GM23338 (cell line): ENCODE results near the gene LILRB1.

ENCODE experiments used
- CREB1 ChIP-seq: fragments of 250-450 bp; sonication (Bioruptor Pico); IDR thresholded peaks from 2 replicates; pipeline ENCODE4 v1.5.0; 2020; ENCODE audit warnings: low read depth, mild to moderate bottlenecking, moderate library complexity
- EZH2 ChIP-seq: fragments of 200-600 bp; sonication (generic); IDR thresholded peaks from one replicate; pipeline ENCODE4 v1.8.0; 2017; ENCODE audit warnings: antibody characterized with exemption, mild to moderate bottlenecking, low read depth; ENCODE audit not compliant: unreplicated experiment
- EZH2phosphoT487 ChIP-seq: fragments of 200-600 bp; sonication (generic); IDR thresholded peaks from one replicate; pipeline ENCODE4 v1.8.1; 2018; ENCODE audit warnings: antibody characterized with exemption; ENCODE audit not compliant: unreplicated experiment
- JUNB ChIP-seq: IDR thresholded peaks from one replicate; pipeline ENCODE4 v1.6.1; 2016; ENCODE audit warnings: antibody characterized with exemption; ENCODE audit not compliant: unreplicated experiment
- NANOG ChIP-seq: IDR thresholded peaks from 2 replicates; pipeline ENCODE4 v1.6.1; 2016; ENCODE audit warnings: antibody characterized with exemption, borderline replicate concordance
- POLR2AphosphoS5 ChIP-seq: IDR thresholded peaks from 2 replicates; pipeline ENCODE4 v1.6.1; 2016; ENCODE audit warnings: antibody characterized with exemption, low read depth
- STAT1 ChIP-seq: IDR thresholded peaks from one replicate; pipeline ENCODE4 v1.6.1; 2016; ENCODE audit warnings: antibody characterized with exemption; ENCODE audit not compliant: unreplicated experiment
- ZNF114 ChIP-seq: fragments of 250-450 bp; sonication (Bioruptor Pico); IDR thresholded peaks from 2 replicates; pipeline ENCODE4 v1.5.0; 2020; ENCODE audit warnings: mild to moderate bottlenecking, moderate library complexity
- ZNF331 ChIP-seq: fragments of 250-450 bp; sonication (Bioruptor Pico); IDR thresholded peaks from 2 replicates; pipeline ENCODE4 v1.5.0; 2020; ENCODE audit warnings: low read depth, mild to moderate bottlenecking, moderate library complexity
- TF ChIP-seq, protein P1 (sequence below), 2 experiments: fragments of 200-600 bp in 1 of 2; sonication (generic) in 1 of 2; conservative IDR thresholded peaks; 2 replicates each; pipeline versions ENCODE4 v1.5.1 to v1.6.1; 2016 to 2017; ENCODE audit warnings: antibody characterized with exemption in 2 of 2, low read depth in 2 of 2, mild to moderate bottlenecking in 2 of 2, moderate library complexity in 1 of 2
- TF ChIP-seq, protein P2 (sequence below): IDR thresholded peaks from one replicate; pipeline ENCODE4 v1.6.1; 2018; ENCODE audit warnings: antibody characterized with exemption; ENCODE audit not compliant: unreplicated experiment
- TF ChIP-seq, protein P3 (sequence below): IDR thresholded peaks from 2 replicates; pipeline ENCODE4 v1.6.1; 2016; ENCODE audit warnings: antibody characterized with exemption
- TF ChIP-seq, protein P4 (sequence below): fragments of 250-450 bp; sonication (Bioruptor Pico); IDR thresholded peaks from 2 replicates; pipeline ENCODE4 v1.5.0; 2020; ENCODE audit warnings: mild to moderate bottlenecking, moderate library complexity

DNA sequence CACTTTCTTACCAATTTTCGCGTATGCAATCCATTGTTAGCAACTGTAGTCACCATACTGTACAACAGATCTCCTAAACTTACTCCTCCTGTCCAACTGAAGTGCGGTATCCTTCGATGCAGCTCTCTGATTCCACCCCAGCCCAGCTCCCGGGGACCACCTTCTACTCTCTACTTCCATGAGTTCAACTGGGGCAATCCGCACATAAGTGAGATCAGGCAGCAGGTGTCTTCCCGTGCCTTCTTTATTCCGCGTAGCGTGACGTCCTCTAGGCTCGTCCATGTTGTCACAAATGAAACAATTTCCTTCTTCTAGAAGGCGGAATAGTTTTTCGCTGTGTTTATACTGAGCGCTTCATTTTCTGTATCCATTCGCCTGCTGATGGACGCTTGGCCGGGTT is 8.4 kb downstream of the LILRB1 start:
- TF ChIP-seq, protein P1, sequence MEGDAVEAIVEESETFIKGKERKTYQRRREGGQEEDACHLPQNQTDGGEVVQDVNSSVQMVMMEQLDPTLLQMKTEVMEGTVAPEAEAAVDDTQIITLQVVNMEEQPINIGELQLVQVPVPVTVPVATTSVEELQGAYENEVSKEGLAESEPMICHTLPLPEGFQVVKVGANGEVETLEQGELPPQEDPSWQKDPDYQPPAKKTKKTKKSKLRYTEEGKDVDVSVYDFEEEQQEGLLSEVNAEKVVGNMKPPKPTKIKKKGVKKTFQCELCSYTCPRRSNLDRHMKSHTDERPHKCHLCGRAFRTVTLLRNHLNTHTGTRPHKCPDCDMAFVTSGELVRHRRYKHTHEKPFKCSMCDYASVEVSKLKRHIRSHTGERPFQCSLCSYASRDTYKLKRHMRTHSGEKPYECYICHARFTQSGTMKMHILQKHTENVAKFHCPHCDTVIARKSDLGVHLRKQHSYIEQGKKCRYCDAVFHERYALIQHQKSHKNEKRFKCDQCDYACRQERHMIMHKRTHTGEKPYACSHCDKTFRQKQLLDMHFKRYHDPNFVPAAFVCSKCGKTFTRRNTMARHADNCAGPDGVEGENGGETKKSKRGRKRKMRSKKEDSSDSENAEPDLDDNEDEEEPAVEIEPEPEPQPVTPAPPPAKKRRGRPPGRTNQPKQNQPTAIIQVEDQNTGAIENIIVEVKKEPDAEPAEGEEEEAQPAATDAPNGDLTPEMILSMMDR (conservative IDR thresholded peaks at IDR 0.05; ENCODE audit: low read depth in 2 of 2), result no peak
- no peak for TF ChIP-seq POLR2AphosphoS5
- no peak for TF ChIP-seq EZH2
- TF ChIP-seq, protein P2, sequence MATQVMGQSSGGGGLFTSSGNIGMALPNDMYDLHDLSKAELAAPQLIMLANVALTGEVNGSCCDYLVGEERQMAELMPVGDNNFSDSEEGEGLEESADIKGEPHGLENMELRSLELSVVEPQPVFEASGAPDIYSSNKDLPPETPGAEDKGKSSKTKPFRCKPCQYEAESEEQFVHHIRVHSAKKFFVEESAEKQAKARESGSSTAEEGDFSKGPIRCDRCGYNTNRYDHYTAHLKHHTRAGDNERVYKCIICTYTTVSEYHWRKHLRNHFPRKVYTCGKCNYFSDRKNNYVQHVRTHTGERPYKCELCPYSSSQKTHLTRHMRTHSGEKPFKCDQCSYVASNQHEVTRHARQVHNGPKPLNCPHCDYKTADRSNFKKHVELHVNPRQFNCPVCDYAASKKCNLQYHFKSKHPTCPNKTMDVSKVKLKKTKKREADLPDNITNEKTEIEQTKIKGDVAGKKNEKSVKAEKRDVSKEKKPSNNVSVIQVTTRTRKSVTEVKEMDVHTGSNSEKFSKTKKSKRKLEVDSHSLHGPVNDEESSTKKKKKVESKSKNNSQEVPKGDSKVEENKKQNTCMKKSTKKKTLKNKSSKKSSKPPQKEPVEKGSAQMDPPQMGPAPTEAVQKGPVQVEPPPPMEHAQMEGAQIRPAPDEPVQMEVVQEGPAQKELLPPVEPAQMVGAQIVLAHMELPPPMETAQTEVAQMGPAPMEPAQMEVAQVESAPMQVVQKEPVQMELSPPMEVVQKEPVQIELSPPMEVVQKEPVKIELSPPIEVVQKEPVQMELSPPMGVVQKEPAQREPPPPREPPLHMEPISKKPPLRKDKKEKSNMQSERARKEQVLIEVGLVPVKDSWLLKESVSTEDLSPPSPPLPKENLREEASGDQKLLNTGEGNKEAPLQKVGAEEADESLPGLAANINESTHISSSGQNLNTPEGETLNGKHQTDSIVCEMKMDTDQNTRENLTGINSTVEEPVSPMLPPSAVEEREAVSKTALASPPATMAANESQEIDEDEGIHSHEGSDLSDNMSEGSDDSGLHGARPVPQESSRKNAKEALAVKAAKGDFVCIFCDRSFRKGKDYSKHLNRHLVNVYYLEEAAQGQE, result no peak
- no peak for TF ChIP-seq EZH2phosphoT487
- TF ChIP-seq ZNF331, result no peak
- no peak for TF ChIP-seq NANOG
- TF ChIP-seq CREB1 (CRISPR knock-in tag), result no peak
- no peak for TF ChIP-seq JUNB
- TF ChIP-seq, protein P3, sequence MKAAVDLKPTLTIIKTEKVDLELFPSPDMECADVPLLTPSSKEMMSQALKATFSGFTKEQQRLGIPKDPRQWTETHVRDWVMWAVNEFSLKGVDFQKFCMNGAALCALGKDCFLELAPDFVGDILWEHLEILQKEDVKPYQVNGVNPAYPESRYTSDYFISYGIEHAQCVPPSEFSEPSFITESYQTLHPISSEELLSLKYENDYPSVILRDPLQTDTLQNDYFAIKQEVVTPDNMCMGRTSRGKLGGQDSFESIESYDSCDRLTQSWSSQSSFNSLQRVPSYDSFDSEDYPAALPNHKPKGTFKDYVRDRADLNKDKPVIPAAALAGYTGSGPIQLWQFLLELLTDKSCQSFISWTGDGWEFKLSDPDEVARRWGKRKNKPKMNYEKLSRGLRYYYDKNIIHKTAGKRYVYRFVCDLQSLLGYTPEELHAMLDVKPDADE, result no peak
- TF ChIP-seq, protein P4, sequence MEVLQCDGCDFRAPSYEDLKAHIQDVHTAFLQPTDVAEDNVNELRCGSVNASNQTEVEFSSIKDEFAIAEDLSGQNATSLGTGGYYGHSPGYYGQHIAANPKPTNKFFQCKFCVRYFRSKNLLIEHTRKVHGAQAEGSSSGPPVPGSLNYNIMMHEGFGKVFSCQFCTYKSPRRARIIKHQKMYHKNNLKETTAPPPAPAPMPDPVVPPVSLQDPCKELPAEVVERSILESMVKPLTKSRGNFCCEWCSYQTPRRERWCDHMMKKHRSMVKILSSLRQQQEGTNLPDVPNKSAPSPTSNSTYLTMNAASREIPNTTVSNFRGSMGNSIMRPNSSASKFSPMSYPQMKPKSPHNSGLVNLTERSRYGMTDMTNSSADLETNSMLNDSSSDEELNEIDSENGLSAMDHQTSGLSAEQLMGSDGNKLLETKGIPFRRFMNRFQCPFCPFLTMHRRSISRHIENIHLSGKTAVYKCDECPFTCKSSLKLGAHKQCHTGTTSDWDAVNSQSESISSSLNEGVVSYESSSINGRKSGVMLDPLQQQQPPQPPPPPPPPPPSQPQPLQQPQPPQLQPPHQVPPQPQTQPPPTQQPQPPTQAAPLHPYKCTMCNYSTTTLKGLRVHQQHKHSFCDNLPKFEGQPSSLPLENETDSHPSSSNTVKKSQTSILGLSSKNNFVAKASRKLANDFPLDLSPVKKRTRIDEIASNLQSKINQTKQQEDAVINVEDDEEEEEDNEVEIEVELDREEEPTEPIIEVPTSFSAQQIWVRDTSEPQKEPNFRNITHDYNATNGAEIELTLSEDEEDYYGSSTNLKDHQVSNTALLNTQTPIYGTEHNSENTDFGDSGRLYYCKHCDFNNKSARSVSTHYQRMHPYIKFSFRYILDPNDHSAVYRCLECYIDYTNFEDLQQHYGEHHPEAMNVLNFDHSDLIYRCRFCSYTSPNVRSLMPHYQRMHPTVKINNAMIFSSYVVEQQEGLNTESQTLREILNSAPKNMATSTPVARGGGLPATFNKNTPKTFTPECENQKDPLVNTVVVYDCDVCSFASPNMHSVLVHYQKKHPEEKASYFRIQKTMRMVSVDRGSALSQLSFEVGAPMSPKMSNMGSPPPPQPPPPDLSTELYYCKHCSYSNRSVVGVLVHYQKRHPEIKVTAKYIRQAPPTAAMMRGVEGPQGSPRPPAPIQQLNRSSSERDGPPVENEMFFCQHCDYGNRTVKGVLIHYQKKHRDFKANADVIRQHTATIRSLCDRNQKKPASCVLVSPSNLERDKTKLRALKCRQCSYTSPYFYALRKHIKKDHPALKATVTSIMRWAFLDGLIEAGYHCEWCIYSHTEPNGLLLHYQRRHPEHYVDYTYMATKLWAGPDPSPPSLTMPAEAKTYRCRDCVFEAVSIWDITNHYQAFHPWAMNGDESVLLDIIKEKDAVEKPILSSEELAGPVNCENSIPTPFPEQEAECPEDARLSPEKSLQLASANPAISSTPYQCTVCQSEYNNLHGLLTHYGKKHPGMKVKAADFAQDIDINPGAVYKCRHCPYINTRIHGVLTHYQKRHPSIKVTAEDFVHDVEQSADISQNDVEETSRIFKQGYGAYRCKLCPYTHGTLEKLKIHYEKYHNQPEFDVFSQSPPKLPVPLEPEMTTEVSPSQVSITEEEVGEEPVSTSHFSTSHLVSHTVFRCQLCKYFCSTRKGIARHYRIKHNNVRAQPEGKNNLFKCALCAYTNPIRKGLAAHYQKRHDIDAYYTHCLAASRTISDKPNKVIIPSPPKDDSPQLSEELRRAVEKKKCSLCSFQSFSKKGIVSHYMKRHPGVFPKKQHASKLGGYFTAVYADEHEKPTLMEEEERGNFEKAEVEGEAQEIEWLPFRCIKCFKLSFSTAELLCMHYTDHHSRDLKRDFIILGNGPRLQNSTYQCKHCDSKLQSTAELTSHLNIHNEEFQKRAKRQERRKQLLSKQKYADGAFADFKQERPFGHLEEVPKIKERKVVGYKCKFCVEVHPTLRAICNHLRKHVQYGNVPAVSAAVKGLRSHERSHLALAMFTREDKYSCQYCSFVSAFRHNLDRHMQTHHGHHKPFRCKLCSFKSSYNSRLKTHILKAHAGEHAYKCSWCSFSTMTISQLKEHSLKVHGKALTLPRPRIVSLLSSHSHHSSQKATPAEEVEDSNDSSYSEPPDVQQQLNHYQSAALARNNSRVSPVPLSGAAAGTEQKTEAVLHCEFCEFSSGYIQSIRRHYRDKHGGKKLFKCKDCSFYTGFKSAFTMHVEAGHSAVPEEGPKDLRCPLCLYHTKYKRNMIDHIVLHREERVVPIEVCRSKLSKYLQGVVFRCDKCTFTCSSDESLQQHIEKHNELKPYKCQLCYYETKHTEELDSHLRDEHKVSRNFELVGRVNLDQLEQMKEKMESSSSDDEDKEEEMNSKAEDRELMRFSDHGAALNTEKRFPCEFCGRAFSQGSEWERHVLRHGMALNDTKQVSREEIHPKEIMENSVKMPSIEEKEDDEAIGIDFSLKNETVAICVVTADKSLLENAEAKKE (CRISPR knock-in tag), result no peak
- no peak for TF ChIP-seq STAT1
- TF ChIP-seq ZNF114, result no peak
